RPMI7951 (cell line): ENCODE data around the gene DDX28. TPM values are rescaled to one million over a fixed set of nuclear protein-coding genes. Genes with fewer than 3 reads are reported as not detected.
"Not testable (repeated sequence)": the region's sequence is repeated elsewhere in the genome, so short reads cannot be mapped to it uniquely, and the experiment has no call there.

Experiments
- DNase-seq: peaks from one replicate; pipeline ENCODE4 v3.0.0-alpha.2; 2012; ENCODE audit warnings: low read depth
- total RNA-seq: library from RNA; depleted of rRNA; stranded (reverse); fragments of >200 nt; shearing (Covaris generic); gene quantifications from 2 replicates; pipeline ENCODE4 v1.2.3, GENCODE V29; 2014

Gene DDX28
- total RNA-seq, 1 experiment from 2014 or later, result 6.6 TPM

- DNase-seq, result no peak
These were observed 15.0 kb upstream of the DDX28 start for GRCh38 chr16:68037841-68038597.

DNA sequence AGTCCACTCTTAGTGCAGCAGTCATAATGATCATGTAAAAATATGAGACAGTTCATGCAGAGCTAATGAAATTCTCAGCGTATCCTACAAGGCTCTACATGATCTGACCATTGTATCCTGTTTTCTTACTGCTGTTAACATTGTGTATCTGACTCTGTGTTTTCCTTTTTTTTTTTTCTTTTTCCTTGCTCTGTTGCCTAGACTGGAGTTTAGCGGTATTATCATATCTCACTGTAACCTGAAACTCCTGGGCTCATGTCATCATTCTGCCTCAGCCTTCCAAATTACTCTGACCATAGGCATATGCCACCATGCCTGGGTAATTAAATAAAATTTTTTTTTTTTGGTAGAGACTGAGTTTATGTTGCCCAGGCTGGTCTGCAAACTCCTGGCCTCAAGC, 12.2 kb upstream of the DDX28 start:
- no peak for DNase-seq

DNA sequence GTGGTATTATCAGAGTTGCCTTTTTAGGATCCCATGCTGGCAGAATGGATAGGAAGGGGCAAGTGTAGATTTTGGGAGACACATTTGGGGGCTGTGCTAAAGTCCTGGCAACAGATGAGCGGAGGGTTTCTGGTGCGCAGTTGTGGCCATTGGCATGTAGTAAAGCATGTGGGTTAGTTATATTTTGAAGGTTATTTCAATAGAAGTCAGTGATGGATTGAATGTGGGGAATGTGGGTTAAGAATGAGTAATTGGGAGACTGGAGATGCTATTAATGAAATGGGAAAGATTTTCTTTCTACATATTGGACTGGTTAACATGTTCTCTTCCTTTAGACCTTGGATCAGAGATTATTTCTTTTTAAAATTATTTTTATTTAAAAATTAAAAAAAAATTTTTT, 10.1 kb upstream of the DDX28 start:
- DNase-seq, result no peak

GRCh38 chr16:68031951-68032350, 8.9 kb upstream of the DDX28 start:
- DNase-seq, result peak; percentile 22

- DNase-seq, result peak; percentile 65
These were observed 7.1 kb upstream of the DDX28 start for GRCh38 chr16:68030108-68030507.

DNA sequence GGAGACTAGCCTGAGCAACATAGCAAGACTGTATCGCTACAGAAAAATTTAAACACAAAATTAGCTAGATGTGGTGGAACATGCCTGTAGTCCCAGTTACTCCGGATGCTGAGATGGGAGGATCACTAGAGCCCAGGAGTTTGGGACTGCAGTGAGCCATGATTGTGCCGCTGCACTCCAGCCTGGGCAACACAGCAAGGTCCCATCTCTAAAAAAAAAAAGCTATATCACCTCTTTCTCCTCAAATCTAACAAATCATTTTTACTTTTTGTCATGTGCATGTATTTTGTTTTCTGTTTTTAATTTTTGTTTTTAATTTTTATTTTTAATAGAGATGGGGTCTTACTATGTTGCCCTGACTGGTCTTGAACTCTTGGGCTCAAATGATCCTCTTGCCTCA, 6.0 kb upstream of the DDX28 start:
- DNase-seq, result no peak

GRCh38 chr16:68022278-68022727, 729 bp downstream of the DDX28 start:
- DNase-seq, result no peak

DNA sequence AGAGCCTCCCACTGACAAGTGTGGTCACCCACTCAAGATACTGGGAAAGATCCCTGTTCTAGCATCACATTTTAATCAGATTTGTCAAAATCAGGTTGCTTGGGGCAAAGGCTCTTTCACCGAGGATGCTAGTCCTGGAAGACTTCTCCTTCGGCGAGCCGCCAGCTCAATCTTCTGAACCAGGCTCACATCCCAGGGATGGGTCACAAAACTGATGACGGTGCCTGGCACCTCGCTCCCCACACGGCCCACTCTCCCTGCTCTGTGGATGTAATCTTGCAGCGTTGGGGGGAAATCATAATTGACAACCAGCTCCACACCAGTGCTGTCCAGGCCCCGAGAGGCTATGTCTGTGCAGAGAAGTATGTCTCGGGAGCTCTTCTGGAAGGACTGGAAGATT, 1.5 kb downstream of the DDX28 start:
- DNase-seq, result no peak

DNA sequence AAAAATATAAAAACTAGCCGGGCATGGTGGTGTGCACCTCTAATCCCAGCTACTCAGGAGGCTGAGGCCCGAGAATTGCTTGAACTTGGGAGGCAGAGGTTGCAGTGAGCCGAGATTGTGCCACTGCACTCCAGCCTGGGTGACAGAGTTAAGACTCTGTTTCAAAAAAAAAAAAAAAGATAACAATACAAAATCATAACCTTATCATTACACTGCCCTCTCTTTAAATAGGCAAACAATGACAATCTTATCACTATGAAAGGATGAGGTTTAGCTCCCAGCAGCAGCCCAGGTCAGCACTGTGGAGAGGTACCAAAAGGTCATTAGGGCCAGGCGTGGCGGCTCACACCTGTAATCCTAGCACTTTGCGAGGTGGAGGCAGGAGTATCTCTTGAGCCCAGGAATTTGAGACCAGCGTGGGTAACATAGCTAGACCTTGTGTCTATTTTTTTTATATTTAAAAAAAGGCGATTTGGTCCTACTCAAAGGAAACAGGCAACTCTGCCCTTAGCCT, 3.8 kb downstream of the DDX28 start:
- no peak for DNase-seq

DNA sequence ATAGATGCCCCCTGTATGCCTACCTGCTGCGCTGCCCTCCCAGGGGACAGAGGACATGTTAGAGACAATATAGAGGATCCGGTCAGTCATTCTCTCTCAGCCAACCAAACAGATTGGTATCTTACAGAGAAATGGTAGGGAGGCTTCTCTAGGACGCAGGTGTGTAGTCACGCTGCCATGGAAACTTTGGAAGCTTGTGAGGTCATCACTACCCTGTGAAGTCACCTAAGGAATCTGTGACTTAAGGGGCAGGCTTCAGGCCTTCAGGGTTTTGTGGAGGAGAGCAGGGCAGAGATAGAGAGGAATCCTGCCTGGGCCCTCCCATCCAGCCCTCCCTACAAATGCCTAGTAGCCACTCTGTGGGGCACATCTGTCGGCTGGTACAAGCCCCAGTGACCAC, 7.4 kb downstream of the DDX28 start, which contains the start of gene DPEP2NB:
TSS of gene DPEP2NB (minus strand) at position 231 of the 400 bp plus-strand sequence. CDS start at position 90, 141 bp downstream.
- no peak for DNase-seq

DNA sequence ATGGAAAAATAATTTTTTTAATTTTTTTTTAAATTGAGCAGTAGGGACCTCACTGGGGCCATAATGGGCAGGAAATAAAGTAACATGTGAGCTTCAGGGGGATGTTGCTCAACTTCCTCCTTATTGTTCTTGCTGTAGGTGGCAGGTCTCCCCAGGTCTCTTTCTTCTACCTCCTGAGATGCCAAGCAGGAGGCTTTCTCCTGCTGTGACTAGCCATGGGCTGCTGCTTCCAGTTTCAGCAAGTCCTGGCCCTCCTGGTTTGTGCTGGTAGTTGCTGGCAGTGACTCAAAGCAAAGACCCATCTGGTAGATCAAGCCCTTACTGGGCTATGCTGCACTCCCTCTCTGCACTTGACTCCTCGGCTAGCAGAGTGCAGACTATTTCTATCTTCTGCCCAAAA, 9.6 kb downstream of the DDX28 start:
- DNase-seq, result no peak

DNA sequence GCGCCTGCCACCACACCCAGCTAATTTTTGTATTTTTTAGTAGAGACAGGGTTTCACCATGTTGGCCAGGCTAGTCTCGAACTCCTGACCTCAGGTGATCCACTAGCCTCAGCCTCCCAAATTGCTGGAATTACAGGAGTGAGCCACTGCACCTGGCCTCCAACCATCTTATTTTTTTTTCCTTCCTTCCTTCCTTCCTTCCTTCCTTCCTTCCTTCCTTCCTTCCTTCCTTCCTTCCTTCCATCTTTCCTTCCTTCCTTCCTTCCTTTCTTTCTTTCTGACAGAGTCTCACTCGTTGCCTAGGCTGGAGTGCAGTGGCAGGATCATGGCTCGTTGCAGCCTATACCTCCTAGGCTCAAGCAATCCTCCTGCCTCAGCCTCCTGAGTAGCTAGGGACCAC, 13.2 kb downstream of the DDX28 start:
- DNase-seq, result not testable (repeated sequence)

- no peak for DNase-seq
These were observed 13.8 kb downstream of the DDX28 start for GRCh38 chr16:68009157-68009735.

GRCh38 chr16:68005786-68006286, 17.2 kb downstream of the DDX28 start:
- no peak for DNase-seq

- DNase-seq, result no peak
These were observed 17.8 kb downstream of the DDX28 start for GRCh38 chr16:68005211-68005610.

- DNase-seq, result no peak
These were observed 20.0 kb downstream of the DDX28 start for GRCh38 chr16:68003031-68003430.

DNA sequence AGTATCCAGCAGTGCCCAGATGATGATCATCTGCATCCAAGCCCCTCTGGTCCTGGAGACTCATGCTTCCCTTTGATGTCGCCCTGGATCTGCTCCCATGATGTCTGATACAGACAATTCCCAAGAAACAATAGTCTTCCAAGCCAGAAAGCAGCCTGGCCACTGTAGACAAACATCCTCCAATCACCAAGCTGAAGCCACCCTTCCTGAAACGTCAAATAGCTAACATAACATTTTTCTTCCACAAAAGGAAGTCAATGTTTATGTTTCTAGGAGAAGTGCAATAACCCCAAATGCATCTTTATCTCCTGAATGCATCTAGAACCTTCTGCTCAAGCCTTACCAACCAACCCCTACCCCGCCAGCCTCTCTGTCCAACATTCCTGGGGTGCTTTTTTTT, 22.6 kb downstream of the DDX28 start:
- DNase-seq, result no peak

DNA sequence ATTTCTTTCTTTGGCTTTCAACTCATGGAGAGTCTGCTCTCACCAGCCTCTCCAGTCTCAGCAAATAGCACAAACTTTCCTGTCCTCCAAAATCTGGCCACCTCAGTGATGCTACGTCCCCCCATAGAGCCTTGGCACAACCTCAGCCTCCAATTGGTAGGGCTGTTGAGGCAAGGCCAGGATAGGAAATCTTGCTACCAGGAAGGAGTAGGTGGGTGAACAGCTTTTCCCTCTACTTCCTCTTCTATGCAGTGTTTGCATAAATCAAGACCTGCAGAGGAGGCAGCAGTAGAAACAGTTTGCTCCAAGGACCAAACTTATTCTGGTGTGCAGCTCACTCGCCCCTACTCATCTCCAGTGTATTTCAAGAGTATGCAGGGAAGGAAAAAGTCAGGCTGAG, 23.0 kb downstream of the DDX28 start:
- no peak for DNase-seq

- DNase-seq, result not testable (repeated sequence)
These were observed 24.0 kb downstream of the DDX28 start, which contains the start of gene DPEP2 for GRCh38 chr16:67998779-67999688. Gene DPEP2, minus strand, starts transcription at chr16:67999484. Its CDS starts 6,272 bp downstream, at chr16:67993212.

- not testable (repeated sequence) for DNase-seq
These were observed 24.7 kb downstream of the DDX28 start for GRCh38 chr16:67998231-67998778.

DNA sequence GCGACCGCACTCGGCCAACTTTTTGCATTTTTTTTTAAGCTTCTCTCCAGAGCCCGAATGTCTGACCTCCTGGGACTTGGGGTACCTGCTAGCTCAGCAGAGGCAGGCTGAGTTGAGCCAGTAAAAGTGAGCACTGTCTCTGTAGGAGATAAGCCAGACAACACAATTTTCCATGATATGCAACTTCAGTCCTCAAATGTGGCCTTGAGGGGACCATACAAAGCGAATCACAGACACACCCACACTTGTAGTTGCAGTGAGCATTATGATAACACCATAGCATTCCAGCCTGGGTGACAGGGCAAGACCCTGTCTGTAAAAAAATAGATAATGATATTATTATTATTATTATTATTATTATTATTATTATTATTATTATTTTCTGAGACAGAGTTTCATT, 26.4 kb downstream of the DDX28 start:
- DNase-seq, result no peak
